Neural cell (in vitro differentiated cells): Measurements from ENCODE around the gene GNG3. TPM values are rescaled to one million over a fixed set of nuclear protein-coding genes. Genes with fewer than 3 reads are reported as not detected.

Experiments
- H2AFZ ChIP-seq: fragments of 200-600, 300-800 bp; sonication (generic), shearing (Covaris generic); 2 replicates; pipeline ENCODE4 v1.6.0; 2014; ENCODE audit warnings: low read depth, mild to moderate bottlenecking, antibody characterized with exemption, low read length, moderate library complexity
- H3F3A ChIP-seq: fragments of 200-600 bp; shearing (Covaris generic); 2 replicates; pipeline ENCODE4 v1.6.1; 2016; ENCODE audit warnings: mild to moderate bottlenecking, moderate library complexity, mixed read lengths, antibody characterized with exemption, low read length; ENCODE audit not compliant: insufficient read depth, poor library complexity, severe bottlenecking
- H3K27ac ChIP-seq: fragments of 200-600, 300-800 bp; sonication (generic), shearing (Covaris generic); 2 replicates; pipeline ENCODE4 v1.5.1; 2014; ENCODE audit warnings: mild to moderate bottlenecking, low read length, moderate library complexity
- H3K27me3 ChIP-seq: fragments of 300-800, 200-600 bp; sonication (generic), shearing (Covaris generic); 2 replicates; pipeline ENCODE4 v1.6.0; 2014; ENCODE audit warnings: mild to moderate bottlenecking, low read depth, low read length, moderate library complexity; ENCODE audit not compliant: insufficient read depth
- H3K36me3 ChIP-seq: fragments of 300-800, 200-600 bp; sonication (generic), shearing (Covaris generic); 2 replicates; pipeline ENCODE4 v1.5.1; 2014; ENCODE audit warnings: mild to moderate bottlenecking, antibody characterized with exemption, low read length, moderate library complexity; ENCODE audit not compliant: insufficient read depth
- H3K4me2 ChIP-seq: fragments of 300-800, 200-600 bp; sonication (generic), shearing (Covaris generic); 2 replicates; pipeline ENCODE4 v1.6.0; 2014; ENCODE audit warnings: mild to moderate bottlenecking, low read length
- H3K4me3 ChIP-seq: fragments of 300-800, 200-600 bp; sonication (generic), shearing (Covaris generic); 2 replicates; pipeline ENCODE4 v1.5.1; 2014; ENCODE audit warnings: mild to moderate bottlenecking, low read length, moderate library complexity
- H3K79me2 ChIP-seq: fragments of 200-600 bp; shearing (Covaris generic); replicated peaks from 2 replicates; pipeline ENCODE4 v1.6.0; 2014; ENCODE audit warnings: mild to moderate bottlenecking, low read length, moderate library complexity; ENCODE audit not compliant: insufficient read depth
- H3K9ac ChIP-seq: fragments of 300-800, 200-600 bp; sonication (generic), shearing (Covaris generic); 2 replicates; pipeline ENCODE4 v1.6.1; 2016; ENCODE audit warnings: mild to moderate bottlenecking, low read length, mixed read lengths
- H3K9me2 ChIP-seq: fragments of 200-600 bp; shearing (Covaris generic); 2 replicates; pipeline ENCODE4 v1.6.1; 2016; ENCODE audit warnings: mild to moderate bottlenecking, low read length, mixed read lengths; ENCODE audit not compliant: insufficient read depth
- H3K9me3 ChIP-seq: fragments of 200-600, 300-800 bp; sonication (generic), shearing (Covaris generic); 2 replicates; pipeline ENCODE4 v1.6.1; 2016; ENCODE audit warnings: mild to moderate bottlenecking, mixed run types, low read length, moderate library complexity, mixed read lengths
- H4K20me1 ChIP-seq: fragments of 200-600 bp; shearing (Covaris generic); 2 replicates; pipeline ENCODE4 v1.6.1; 2016; ENCODE audit warnings: mild to moderate bottlenecking, mixed run types; ENCODE audit not compliant: insufficient read depth
- EP300 ChIP-seq: fragments of 450-650 bp; conservative IDR thresholded peaks from 2 replicates; pipeline ENCODE4 v1.6.1; 2014; ENCODE audit warnings: antibody characterized with exemption, mild to moderate bottlenecking, moderate library complexity; ENCODE audit not compliant: poor library complexity, severe bottlenecking
- EZH2 ChIP-seq: fragments of 200-600, 300-800 bp; shearing (Covaris generic), sonication (generic); IDR thresholded peaks from 2 replicates; pipeline ENCODE4 v1.6.1; 2014; ENCODE audit warnings: antibody characterized with exemption, low read length, borderline replicate concordance, mild to moderate bottlenecking; ENCODE audit not compliant: insufficient read depth, poor library complexity, severe bottlenecking
- MXI1 ChIP-seq: fragments of 450-650 bp; conservative IDR thresholded peaks from 2 replicates; pipeline ENCODE4 v1.6.1; 2014; ENCODE audit warnings: antibody characterized with exemption, mild to moderate bottlenecking; ENCODE audit not compliant: poor library complexity, severe bottlenecking
- POLR2AphosphoS5 ChIP-seq: IDR thresholded peaks from 2 replicates; pipeline ENCODE4 v1.6.1; 2012
- RAD21 ChIP-seq: fragments of 450-650 bp; conservative IDR thresholded peaks from 2 replicates; pipeline ENCODE4 v1.6.1; 2014; ENCODE audit warnings: antibody characterized with exemption, mild to moderate bottlenecking, moderate library complexity
- SMC3 ChIP-seq: fragments of 450-650 bp; conservative IDR thresholded peaks from 2 replicates; pipeline ENCODE4 v1.6.1; 2014; ENCODE audit warnings: antibody characterized with exemption, mild to moderate bottlenecking, moderate library complexity; ENCODE audit not compliant: poor library complexity
- TAF1 ChIP-seq: IDR thresholded peaks from 2 replicates; pipeline ENCODE4 v1.6.1; 2012; ENCODE audit warnings: low read depth
- polyA plus RNA-seq: library from polyadenylated mRNA; depleted of rRNA; stranded (reverse); fragments of >200 nt; gene quantifications from 2 replicates; pipeline ENCODE4 v1.2.3, GENCODE V29; 2014
- TF ChIP-seq, protein P1 (sequence below): fragments of 450-650 bp; IDR thresholded peaks from 2 replicates; pipeline ENCODE4 v1.5.1; 2014; ENCODE audit warnings: antibody characterized with exemption, mild to moderate bottlenecking, moderate library complexity; ENCODE audit not compliant: poor library complexity, severe bottlenecking
- TF ChIP-seq, protein P2 (sequence below): IDR thresholded peaks from 2 replicates; pipeline ENCODE4 v1.6.1; 2012; ENCODE audit warnings: borderline replicate concordance

The GNG3 gene
- polyA plus RNA-seq, 1 donor from 2014 or later = 121 TPM

DNA sequence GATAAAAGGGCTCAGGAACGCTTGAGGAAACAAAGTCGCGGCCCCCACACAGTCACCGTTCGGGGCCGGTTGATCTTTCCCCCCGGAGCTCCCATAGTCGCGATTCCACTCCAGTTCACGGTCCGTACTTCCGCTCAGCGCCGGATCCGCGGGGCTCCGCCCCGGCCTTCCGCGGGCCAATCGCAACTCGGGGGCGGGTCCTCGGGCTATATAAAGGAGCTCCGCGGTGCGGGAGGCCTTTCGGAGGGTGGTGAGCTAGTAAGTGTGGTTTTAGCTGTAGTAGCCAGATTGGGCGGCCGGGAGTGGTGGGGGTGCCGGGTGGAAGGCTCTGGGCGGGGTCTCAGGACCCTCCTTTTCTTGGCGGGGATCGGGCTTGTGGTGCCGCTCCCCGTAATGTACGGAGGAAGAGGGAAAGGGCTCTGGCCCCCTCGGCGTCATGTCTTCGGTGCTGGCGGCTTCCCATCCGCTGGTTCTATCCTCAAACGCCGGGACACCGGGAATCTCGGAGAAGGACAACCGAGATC, 42.3 kb upstream of the GNG3 start, which contains the start of the genes C11orf98 and CSKMT:
TSS of gene C11orf98 (minus strand) at position 136 of the 524 bp plus-strand sequence. CDS start at position 95, 41 bp downstream.
TSS of gene CSKMT (plus strand) at position 238 of the 524 bp plus-strand sequence. CDS start 568 bp downstream, outside the sequence.
- TF ChIP-seq EZH2 (no peak), EP300 (peak; percentile 18), MXI1 (peak; percentile 49), RAD21 (no peak), POLR2AphosphoS5 (peak; percentile 99), SMC3 (no peak), TAF1 (peak; percentile 93)
- TF ChIP-seq, protein P1, sequence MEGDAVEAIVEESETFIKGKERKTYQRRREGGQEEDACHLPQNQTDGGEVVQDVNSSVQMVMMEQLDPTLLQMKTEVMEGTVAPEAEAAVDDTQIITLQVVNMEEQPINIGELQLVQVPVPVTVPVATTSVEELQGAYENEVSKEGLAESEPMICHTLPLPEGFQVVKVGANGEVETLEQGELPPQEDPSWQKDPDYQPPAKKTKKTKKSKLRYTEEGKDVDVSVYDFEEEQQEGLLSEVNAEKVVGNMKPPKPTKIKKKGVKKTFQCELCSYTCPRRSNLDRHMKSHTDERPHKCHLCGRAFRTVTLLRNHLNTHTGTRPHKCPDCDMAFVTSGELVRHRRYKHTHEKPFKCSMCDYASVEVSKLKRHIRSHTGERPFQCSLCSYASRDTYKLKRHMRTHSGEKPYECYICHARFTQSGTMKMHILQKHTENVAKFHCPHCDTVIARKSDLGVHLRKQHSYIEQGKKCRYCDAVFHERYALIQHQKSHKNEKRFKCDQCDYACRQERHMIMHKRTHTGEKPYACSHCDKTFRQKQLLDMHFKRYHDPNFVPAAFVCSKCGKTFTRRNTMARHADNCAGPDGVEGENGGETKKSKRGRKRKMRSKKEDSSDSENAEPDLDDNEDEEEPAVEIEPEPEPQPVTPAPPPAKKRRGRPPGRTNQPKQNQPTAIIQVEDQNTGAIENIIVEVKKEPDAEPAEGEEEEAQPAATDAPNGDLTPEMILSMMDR = no peak
- TF ChIP-seq, protein P2, sequence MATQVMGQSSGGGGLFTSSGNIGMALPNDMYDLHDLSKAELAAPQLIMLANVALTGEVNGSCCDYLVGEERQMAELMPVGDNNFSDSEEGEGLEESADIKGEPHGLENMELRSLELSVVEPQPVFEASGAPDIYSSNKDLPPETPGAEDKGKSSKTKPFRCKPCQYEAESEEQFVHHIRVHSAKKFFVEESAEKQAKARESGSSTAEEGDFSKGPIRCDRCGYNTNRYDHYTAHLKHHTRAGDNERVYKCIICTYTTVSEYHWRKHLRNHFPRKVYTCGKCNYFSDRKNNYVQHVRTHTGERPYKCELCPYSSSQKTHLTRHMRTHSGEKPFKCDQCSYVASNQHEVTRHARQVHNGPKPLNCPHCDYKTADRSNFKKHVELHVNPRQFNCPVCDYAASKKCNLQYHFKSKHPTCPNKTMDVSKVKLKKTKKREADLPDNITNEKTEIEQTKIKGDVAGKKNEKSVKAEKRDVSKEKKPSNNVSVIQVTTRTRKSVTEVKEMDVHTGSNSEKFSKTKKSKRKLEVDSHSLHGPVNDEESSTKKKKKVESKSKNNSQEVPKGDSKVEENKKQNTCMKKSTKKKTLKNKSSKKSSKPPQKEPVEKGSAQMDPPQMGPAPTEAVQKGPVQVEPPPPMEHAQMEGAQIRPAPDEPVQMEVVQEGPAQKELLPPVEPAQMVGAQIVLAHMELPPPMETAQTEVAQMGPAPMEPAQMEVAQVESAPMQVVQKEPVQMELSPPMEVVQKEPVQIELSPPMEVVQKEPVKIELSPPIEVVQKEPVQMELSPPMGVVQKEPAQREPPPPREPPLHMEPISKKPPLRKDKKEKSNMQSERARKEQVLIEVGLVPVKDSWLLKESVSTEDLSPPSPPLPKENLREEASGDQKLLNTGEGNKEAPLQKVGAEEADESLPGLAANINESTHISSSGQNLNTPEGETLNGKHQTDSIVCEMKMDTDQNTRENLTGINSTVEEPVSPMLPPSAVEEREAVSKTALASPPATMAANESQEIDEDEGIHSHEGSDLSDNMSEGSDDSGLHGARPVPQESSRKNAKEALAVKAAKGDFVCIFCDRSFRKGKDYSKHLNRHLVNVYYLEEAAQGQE = peak; percentile 83
- peak within 1 kb of the TSS; percentile 80 for H2AFZ ChIP-seq
- H3K9ac ChIP-seq = peak within 1 kb of the TSS; percentile 96
- peak within 1 kb of the TSS; percentile 95 for H3K27ac ChIP-seq
- H3F3A ChIP-seq = no peaks in the 10 kb centered on the region
- no peaks in the 10 kb centered on the region for H3K9me2 ChIP-seq
- peak within 1 kb of the TSS; percentile 95 for H3K4me3 ChIP-seq
- no peaks in the 10 kb centered on the region for H3K9me3 ChIP-seq
- peak within 1 kb of the TSS; percentile 78 for H3K4me2 ChIP-seq
- H3K36me3 ChIP-seq = no peaks in the 10 kb centered on the region
- no peaks in the 10 kb centered on the region for H3K27me3 ChIP-seq
- peaks cover 10% of the 10 kb centered on the region for H3K79me2 ChIP-seq
- no peaks in the 10 kb centered on the region for H4K20me1 ChIP-seq

DNA sequence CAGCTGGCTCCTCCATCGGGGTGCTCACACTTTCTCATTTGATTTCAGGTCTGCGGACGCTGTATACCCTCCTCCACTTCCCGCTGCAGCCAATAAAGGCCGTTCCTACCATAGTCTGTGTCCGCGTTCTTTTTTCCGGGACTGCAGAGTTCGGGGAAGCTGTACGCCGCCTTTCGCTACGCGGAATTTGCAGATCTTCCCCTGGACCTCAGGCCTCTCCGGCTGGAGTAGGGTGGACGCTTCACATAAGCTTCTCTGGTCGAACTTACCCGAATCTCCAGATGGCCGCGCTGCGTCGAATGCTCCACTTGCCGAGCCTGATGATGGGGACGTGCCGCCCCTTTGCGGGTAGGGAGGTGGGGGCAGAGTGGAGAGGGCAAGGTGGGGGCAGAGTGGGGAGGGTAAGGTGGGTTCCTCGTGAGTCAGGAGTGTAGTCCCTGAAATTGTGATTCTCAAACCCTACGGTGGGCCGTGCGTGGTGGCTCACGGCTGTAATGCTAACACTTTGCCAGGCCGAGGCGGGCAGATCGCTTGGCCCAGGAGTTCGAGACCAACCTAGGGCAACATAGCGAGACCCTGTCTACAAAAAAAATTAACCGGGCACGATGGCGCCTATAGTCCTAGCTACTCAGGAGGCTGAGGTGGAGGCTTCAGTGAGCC, 41.7 kb upstream of the GNG3 start:
- peak overlapping the region; percentile 95 for H3K27ac ChIP-seq

More for the DNA sequence above, 41.7 kb upstream of the GNG3 start:
- no peaks in the 10 kb centered on the region for H3K27me3 ChIP-seq
- peak overlapping the region; percentile 95 for H3K4me3 ChIP-seq
- H3K36me3 ChIP-seq = no peaks in the 10 kb centered on the region
- H3K9me3 ChIP-seq = no peaks in the 10 kb centered on the region
- H3F3A ChIP-seq = no peaks in the 10 kb centered on the region
- TF ChIP-seq, protein P2 = no peak
- TF ChIP-seq EP300 (no peak), EZH2 (no peak), TAF1 (no peak), SMC3 (no peak), RAD21 (no peak), MXI1 (no peak), POLR2AphosphoS5 (no peak)
- TF ChIP-seq, protein P1 = no peak
- no peaks in the 10 kb centered on the region for H4K20me1 ChIP-seq
- no peaks in the 10 kb centered on the region for H3K9me2 ChIP-seq
- peak overlapping the region; percentile 40 for H2AFZ ChIP-seq
- H3K9ac ChIP-seq = peak overlapping the region; percentile 96
- peaks cover 10% of the 10 kb centered on the region for H3K79me2 ChIP-seq
- peak overlapping the region; percentile 78 for H3K4me2 ChIP-seq
